GM23338 (cell line): Measurements from ENCODE around the gene ZFR2. TPM values are rescaled to one million over a fixed set of nuclear protein-coding genes. Genes with fewer than 3 reads are reported as not detected.

Experiments used
- ATAC-seq: fragments of 200-7000 bp; cut with Tn5 transposase; 3 replicates; pipeline ENCODE4 v1.9.1; 2020
- DNase-seq: peaks from one replicate; pipeline ENCODE4 v3.0.0-alpha.2; 2015; ENCODE audit warnings: low spot score
- H2AFZ ChIP-seq: fragments of 200-600 bp; sonication (generic); 2 replicates; pipeline ENCODE4 v1.8.0; 2016; ENCODE audit warnings: antibody characterized with exemption, mild to moderate bottlenecking, moderate library complexity
- H3F3A ChIP-seq: fragments of 200-600 bp; sonication (generic); replicated peaks from 2 replicates; pipeline ENCODE4 v1.8.0; 2017; ENCODE audit warnings: antibody characterized with exemption, mixed run types, low read depth
- H3K27ac ChIP-seq: fragments of 200-600 bp; sonication (generic); 2 replicates; pipeline ENCODE4 v1.6.1; 2016; ENCODE audit warnings: low read depth
- H3K27me3 ChIP-seq: fragments of 200-600 bp; sonication (generic); 2 replicates; pipeline ENCODE4 v1.8.0; 2016; ENCODE audit warnings: mild to moderate bottlenecking, mixed run types, moderate library complexity; ENCODE audit not compliant: insufficient read depth
- H3K36me3 ChIP-seq: fragments of 200-600 bp; sonication (generic); 2 replicates; pipeline ENCODE4 v1.8.0; 2016; ENCODE audit warnings: mild to moderate bottlenecking; ENCODE audit not compliant: insufficient read depth
- H3K4me1 ChIP-seq: fragments of 200-600 bp; sonication (generic); 2 replicates; pipeline ENCODE4 v1.8.0; 2016; ENCODE audit warnings: mild to moderate bottlenecking, moderate library complexity; ENCODE audit not compliant: insufficient read depth
- H3K4me2 ChIP-seq: fragments of 200-600 bp; sonication (generic); 2 replicates; pipeline ENCODE4 v1.7.1; 2017; ENCODE audit warnings: mixed run types
- H3K4me3 ChIP-seq: fragments of 200-600 bp; sonication (generic); 2 replicates; pipeline ENCODE4 v1.6.1; 2016; ENCODE audit warnings: mixed run types
- H3K79me2 ChIP-seq: fragments of 200-600 bp; sonication (generic); replicated peaks from 2 replicates; pipeline ENCODE4 v1.8.0; 2017; ENCODE audit warnings: mild to moderate bottlenecking; ENCODE audit not compliant: insufficient read depth
- H3K9me2 ChIP-seq: fragments of 200-600 bp; sonication (generic); 2 replicates; pipeline ENCODE4 v1.8.0; 2017; ENCODE audit not compliant: insufficient read depth
- H4K20me1 ChIP-seq: fragments of 200-600 bp; sonication (generic); replicated peaks from 2 replicates; pipeline ENCODE4 v1.8.0; 2017; ENCODE audit warnings: mild to moderate bottlenecking; ENCODE audit not compliant: insufficient read depth
- H3K27ac Mint-ChIP-seq: 2 replicates; pipeline ENCODE4 v1.8.0; 2020; ENCODE audit warnings: inconsistent platforms, mild to moderate bottlenecking, moderate library complexity, mixed read lengths
- H3K27me3 Mint-ChIP-seq: 3 replicates; pipeline ENCODE4 v1.8.0; 2022; ENCODE audit warnings: low read depth, mild to moderate bottlenecking, moderate library complexity, mixed read lengths, inconsistent platforms; ENCODE audit not compliant: insufficient read depth, poor library complexity
- H3K36me3 Mint-ChIP-seq: 3 replicates; pipeline ENCODE4 v1.8.0; 2021; ENCODE audit warnings: low read depth, mild to moderate bottlenecking, inconsistent platforms, moderate library complexity, mixed read lengths
- H3K4me1 Mint-ChIP-seq: 3 replicates; pipeline ENCODE4 v1.8.0; 2020; ENCODE audit warnings: mild to moderate bottlenecking, inconsistent platforms, mixed read lengths
- H3K4me3 Mint-ChIP-seq: 3 replicates; pipeline ENCODE4 v1.8.0; 2021; ENCODE audit warnings: moderate library complexity, mild to moderate bottlenecking, inconsistent platforms, mixed read lengths
- H3K9me3 Mint-ChIP-seq: 3 replicates; pipeline ENCODE4 v1.8.0; 2020; ENCODE audit warnings: moderate library complexity, mild to moderate bottlenecking, inconsistent platforms, mixed read lengths
- CTCF ChIP-seq, 2 experiments: fragments of 200-600 bp in 1 of 2; sonication (generic) in 1 of 2; conservative IDR thresholded peaks; 2 replicates each; pipeline versions ENCODE4 v1.5.1 to v1.6.1; 2016 to 2017; ENCODE audit warnings: antibody characterized with exemption in 2 of 2, low read depth in 2 of 2, mild to moderate bottlenecking in 2 of 2, moderate library complexity in 1 of 2
- EZH2 ChIP-seq: fragments of 200-600 bp; sonication (generic); IDR thresholded peaks from one replicate; pipeline ENCODE4 v1.8.0; 2017; ENCODE audit warnings: antibody characterized with exemption, mild to moderate bottlenecking, low read depth; ENCODE audit not compliant: unreplicated experiment
- EZH2phosphoT487 ChIP-seq: fragments of 200-600 bp; sonication (generic); IDR thresholded peaks from one replicate; pipeline ENCODE4 v1.8.1; 2018; ENCODE audit warnings: antibody characterized with exemption; ENCODE audit not compliant: unreplicated experiment
- POLR2AphosphoS5 ChIP-seq: IDR thresholded peaks from 2 replicates; pipeline ENCODE4 v1.6.1; 2016; ENCODE audit warnings: antibody characterized with exemption, low read depth
- REST ChIP-seq: IDR thresholded peaks from one replicate; pipeline ENCODE4 v1.6.1; 2018; ENCODE audit warnings: antibody characterized with exemption; ENCODE audit not compliant: unreplicated experiment
- ZNF114 ChIP-seq: fragments of 250-450 bp; sonication (Bioruptor Pico); IDR thresholded peaks from 2 replicates; pipeline ENCODE4 v1.5.0; 2020; ENCODE audit warnings: mild to moderate bottlenecking, moderate library complexity
- ZNF331 ChIP-seq: fragments of 250-450 bp; sonication (Bioruptor Pico); IDR thresholded peaks from 2 replicates; pipeline ENCODE4 v1.5.0; 2020; ENCODE audit warnings: low read depth, mild to moderate bottlenecking, moderate library complexity
- polyA plus RNA-seq: library from polyadenylated mRNA; unstranded; fragments of >200 nt; fragmentation: Nextera tagmentation; extraction: Ambion mirVana; gene quantifications from 2 replicates; pipeline ENCODE4 v1.2.1, GENCODE V29; 2016
- total RNA-seq: library from RNA; depleted of rRNA; stranded (reverse); fragments of >200 nt; shearing (Covaris generic); gene quantifications from 2 replicates; pipeline ENCODE4 v1.2.3, GENCODE V29; 2014
- TF ChIP-seq, protein P1 (sequence below): IDR thresholded peaks from 2 replicates; pipeline ENCODE4 v1.6.1; 2016; ENCODE audit warnings: antibody characterized with exemption

Gene ZFR2
- total and polyA plus RNA-seq, 2 experiments from 2014 or later = 15.8 to 31.3 TPM

DNA sequence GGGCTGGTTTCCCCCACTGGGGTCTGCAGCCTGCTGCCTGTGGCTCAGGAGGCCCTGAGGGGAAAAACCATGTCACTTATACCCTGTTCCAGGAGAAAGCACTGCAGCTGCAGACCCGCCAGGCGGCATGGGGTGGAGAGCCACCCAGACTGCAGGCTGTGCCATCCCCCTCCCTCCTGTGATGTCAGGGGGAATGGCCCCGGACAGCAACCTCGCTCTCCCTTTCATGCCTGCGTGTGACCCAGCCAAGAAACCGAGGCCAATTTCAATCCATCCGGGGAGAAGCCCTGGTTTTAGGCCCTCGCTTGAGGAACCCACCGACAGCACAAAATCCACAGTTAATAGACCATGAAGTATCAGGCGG lies 45.5 kb downstream of the ZFR2 start (continued):
- TF ChIP-seq, protein P1, sequence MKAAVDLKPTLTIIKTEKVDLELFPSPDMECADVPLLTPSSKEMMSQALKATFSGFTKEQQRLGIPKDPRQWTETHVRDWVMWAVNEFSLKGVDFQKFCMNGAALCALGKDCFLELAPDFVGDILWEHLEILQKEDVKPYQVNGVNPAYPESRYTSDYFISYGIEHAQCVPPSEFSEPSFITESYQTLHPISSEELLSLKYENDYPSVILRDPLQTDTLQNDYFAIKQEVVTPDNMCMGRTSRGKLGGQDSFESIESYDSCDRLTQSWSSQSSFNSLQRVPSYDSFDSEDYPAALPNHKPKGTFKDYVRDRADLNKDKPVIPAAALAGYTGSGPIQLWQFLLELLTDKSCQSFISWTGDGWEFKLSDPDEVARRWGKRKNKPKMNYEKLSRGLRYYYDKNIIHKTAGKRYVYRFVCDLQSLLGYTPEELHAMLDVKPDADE = no peak
- TF ChIP-seq EZH2phosphoT487 (no peak), POLR2AphosphoS5 (no peak), REST (no peak), CTCF (conservative IDR thresholded peaks at IDR 0.05; ENCODE audit: low read depth in 2 of 2) (no peak), ZNF331 (no peak)

DNA sequence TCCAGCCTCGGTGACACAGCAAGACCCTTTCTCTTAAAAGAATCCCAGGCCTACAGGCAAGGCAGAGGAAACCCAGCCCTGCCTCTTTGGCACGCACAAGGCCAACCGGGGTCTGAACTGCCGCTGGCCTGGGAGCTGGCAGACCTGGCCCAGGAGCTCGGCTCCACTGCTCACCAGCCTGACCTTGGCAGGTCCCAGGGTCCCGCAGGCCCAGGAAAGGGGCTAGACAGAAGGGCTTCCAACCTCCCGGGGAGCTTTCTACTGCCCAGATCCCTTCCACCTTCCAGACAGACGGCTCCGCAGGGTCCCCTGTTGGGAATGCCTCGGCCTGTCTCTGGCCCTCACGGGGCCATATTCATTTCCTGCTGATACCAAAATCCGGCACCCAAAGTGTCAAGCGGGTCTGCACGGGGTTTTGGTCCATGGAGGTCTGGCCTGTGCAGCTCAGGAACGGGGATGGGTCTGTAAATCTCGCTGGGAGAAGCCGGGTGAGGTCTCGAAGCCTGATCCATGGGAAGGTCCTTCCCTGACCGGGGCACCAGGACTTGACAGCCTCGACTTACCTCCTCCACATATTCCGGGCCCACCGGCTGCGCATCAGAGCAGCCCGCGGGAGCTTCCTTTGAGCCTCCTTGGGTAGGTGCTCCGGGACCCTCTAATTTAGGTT lies 46.0 kb downstream of the ZFR2 start:
- H3K27ac Mint-ChIP-seq = no peak overlapping the region
- Histone ChIP-seq H2AFZ (no peak overlapping the region), H3K27me3 (0 out of 2 replicates have a peak, but pooled peaks cover 6% of the 10 kb centered on the region), H3K4me3 (no peak overlapping the region), H3K9me2 (no peaks in the 10 kb centered on the region), H3K79me2 (no peaks in the 10 kb centered on the region), H3K27ac (no peak overlapping the region), H3F3A (0 out of 2 replicates have a peak, but pooled peaks cover 2% of the 10 kb centered on the region), H3K4me2 (no peak overlapping the region), H4K20me1 (no peaks in the 10 kb centered on the region), H3K4me1 (no peaks in the 10 kb centered on the region), H3K36me3 (no peaks in the 10 kb centered on the region)
- no peak for ATAC-seq
- DNase-seq = no peak
- H3K27me3 Mint-ChIP-seq = peaks cover 15% of the 10 kb centered on the region
- no peak overlapping the region for H3K4me3 Mint-ChIP-seq
- no peaks in the 10 kb centered on the region for H3K4me1 Mint-ChIP-seq
- H3K9me3 Mint-ChIP-seq = no peaks in the 10 kb centered on the region
- H3K36me3 Mint-ChIP-seq = no peaks in the 10 kb centered on the region; the same call in 2 of the 3 replicates
- no peak for TF ChIP-seq ZNF114 (CRISPR knock-in tag)
- no peak for TF ChIP-seq EZH2
- no peak for TF ChIP-seq REST
- no peak for TF ChIP-seq ZNF331
- TF ChIP-seq, protein P1 = no peak
